Neuronal stem cell (in vitro differentiated cells): ENCODE measurements around the gene CDCA7.

Experiments
- DNase-seq: peaks from one replicate; pipeline ENCODE4 v3.0.0-alpha.2; 2013; ENCODE audit warnings: low spot score
- H2AFZ ChIP-seq: one replicate; pipeline ENCODE4 v1.6.1; 2013; ENCODE audit warnings: mild to moderate bottlenecking, low read length, inconsistent platforms
- H2AK5ac ChIP-seq: 2 replicates; pipeline ENCODE4 v1.6.1; 2013; ENCODE audit warnings: low read depth, mild to moderate bottlenecking, inconsistent platforms, low read length, moderate library complexity, mixed read lengths
- H2BK120ac ChIP-seq: 2 replicates; pipeline ENCODE4 v1.6.1; 2013; ENCODE audit warnings: low read depth, mild to moderate bottlenecking, inconsistent platforms, low read length, moderate library complexity, mixed read lengths
- H2BK12ac ChIP-seq: one replicate; pipeline ENCODE4 v1.6.1; 2013; ENCODE audit warnings: low read length, inconsistent platforms
- H2BK15ac ChIP-seq: 2 replicates; pipeline ENCODE4 v1.6.1; 2013; ENCODE audit warnings: mild to moderate bottlenecking, low read length, inconsistent platforms, mixed read lengths
- H2BK5ac ChIP-seq: one replicate; pipeline ENCODE4 v1.6.1; 2013; ENCODE audit warnings: inconsistent platforms, mild to moderate bottlenecking, low read length, moderate library complexity
- H3K14ac ChIP-seq: one replicate; pipeline ENCODE4 v1.6.1; 2013; ENCODE audit warnings: low read length, inconsistent platforms
- H3K18ac ChIP-seq: 2 replicates; pipeline ENCODE4 v1.6.1; 2013; ENCODE audit warnings: low read length, inconsistent platforms
- H3K23ac ChIP-seq: 2 replicates; pipeline ENCODE4 v1.6.1; 2013; ENCODE audit warnings: low read depth, mild to moderate bottlenecking, mixed read lengths, low read length, inconsistent platforms; ENCODE audit not compliant: poor library complexity
- H3K27ac ChIP-seq: replicated peaks from 3 replicates; pipeline ENCODE4 v1.5.1; 2013; ENCODE audit warnings: low read length, inconsistent platforms
- H3K27me3 ChIP-seq, 3 experiments: 2 replicates each; pipeline ENCODE4 v1.6.1; 2013; ENCODE audit warnings: low read length in 3 of 3, mild to moderate bottlenecking in 2 of 3, inconsistent platforms in 1 of 3, low read depth in 1 of 3, mixed read lengths in 1 of 3, moderate library complexity in 1 of 3; ENCODE audit not compliant: control insufficient read depth in 3 of 3, insufficient read depth in 3 of 3
- H3K36me3 ChIP-seq, 2 donors: replicated peaks in 1 of 2; 2 replicates each; pipeline ENCODE4 v1.6.1; 2013; ENCODE audit warnings: low read length in 2 of 2; ENCODE audit not compliant: control insufficient read depth in 2 of 2, insufficient read depth in 2 of 2
- H3K4ac ChIP-seq: 2 replicates; pipeline ENCODE4 v1.6.1; 2013; ENCODE audit warnings: inconsistent platforms, mild to moderate bottlenecking, low read length, moderate library complexity
- H3K4me1 ChIP-seq, 2 donors: 1 replicate in 1 of 2; 2 replicates in 1 of 2; pipeline ENCODE4 v1.6.1; 2013; ENCODE audit warnings: low read length in 2 of 2, low read depth in 1 of 2; ENCODE audit not compliant: control insufficient read depth in 2 of 2, insufficient read depth in 1 of 2
- H3K4me2 ChIP-seq: one replicate; pipeline ENCODE4 v1.6.1; 2013; ENCODE audit warnings: mild to moderate bottlenecking, low read length, inconsistent platforms; ENCODE audit not compliant: insufficient read depth, poor library complexity, severe bottlenecking
- H3K4me3 ChIP-seq, 2 donors: 2 replicates each; pipeline ENCODE4 v1.5.1; 2013; ENCODE audit warnings: low read length in 2 of 2, mild to moderate bottlenecking in 2 of 2, inconsistent platforms in 1 of 2, moderate library complexity in 1 of 2
- H3K79me1 ChIP-seq: one replicate; pipeline ENCODE4 v1.6.1; 2013; ENCODE audit warnings: low read depth, mild to moderate bottlenecking, inconsistent platforms, low read length, moderate library complexity
- H3K9ac ChIP-seq: one replicate; pipeline ENCODE4 v1.6.1; 2013; ENCODE audit warnings: mild to moderate bottlenecking, low read depth, low read length, inconsistent platforms; ENCODE audit not compliant: poor library complexity
- H3K9me3 ChIP-seq, 2 donors: replicated peaks in 1 of 2; 2 replicates each; pipeline versions ENCODE3 to v1.6.1; 2013; ENCODE audit warnings: low read length in 2 of 2, mild to moderate bottlenecking in 2 of 2, inconsistent platforms in 1 of 2, low read depth in 1 of 2, mixed read lengths in 1 of 2, moderate library complexity in 1 of 2; ENCODE audit not compliant: control insufficient read depth in 2 of 2, insufficient read depth in 1 of 2
- H4K8ac ChIP-seq: one replicate; pipeline ENCODE4 v1.6.1; 2013; ENCODE audit warnings: low read depth, mild to moderate bottlenecking, inconsistent platforms, low read length, moderate library complexity
- H4K91ac ChIP-seq: one replicate; pipeline ENCODE4 v1.6.1; 2013; ENCODE audit warnings: low read length, low read depth, mild to moderate bottlenecking, inconsistent platforms; ENCODE audit not compliant: poor library complexity
- WGBS, 2 donors: extraction: QIAGEN DNeasy Blood & Tissue Kit; methylation state at CpG; one replicate each; pipeline ENCODE4 v1.1.7; 2013; ENCODE audit warnings: missing lambda C conversion rate in 2 of 2, mixed read lengths in 1 of 2; ENCODE audit not compliant: insufficient read length in 2 of 2, insufficient replicate concordance in 1 of 2; ENCODE audit errors: extremely low coverage in 2 of 2; 5-methylcytosine and 5-hydroxymethylcytosine counted together

Gene CDCA7

GRCh38 chr2:173347305-173348168 is 7.1 kb upstream of the CDCA7 start:
- H3K27ac ChIP-seq = no peak overlapping the region
- H3K27me3 ChIP-seq = no peaks in the 10 kb centered on the region
- no peak overlapping the region for H3K9ac ChIP-seq
- H2BK5ac ChIP-seq = no peak overlapping the region
- H2BK12ac ChIP-seq = no peak overlapping the region
- H3K4me1 ChIP-seq = no peaks in the 10 kb centered on the region
- H3K14ac ChIP-seq = no peak overlapping the region
- no peak overlapping the region for H4K8ac ChIP-seq
- no peak overlapping the region for H3K23ac ChIP-seq
- H3K4me2 ChIP-seq = no peak overlapping the region
- no peak overlapping the region for H3K4ac ChIP-seq
- H3K79me1 ChIP-seq = no peaks in the 10 kb centered on the region
- H3K4me3 ChIP-seq = no peak overlapping the region
- H3K18ac ChIP-seq = no peak overlapping the region
- no peaks in the 10 kb centered on the region for H3K36me3 ChIP-seq
- WGBS, 2 donors = no CpG with 5 or more reads among the region's 8 CpGs
- H2AFZ ChIP-seq = no peak overlapping the region
- peaks cover 5 to 9% of the 10 kb centered on the region in 2 donors for H3K9me3 ChIP-seq
- no peak overlapping the region for H2BK120ac ChIP-seq
- H2BK15ac ChIP-seq = no peak overlapping the region
- H2AK5ac ChIP-seq = no peak overlapping the region
- H4K91ac ChIP-seq = no peak overlapping the region
- DNase-seq = no peak

DNA sequence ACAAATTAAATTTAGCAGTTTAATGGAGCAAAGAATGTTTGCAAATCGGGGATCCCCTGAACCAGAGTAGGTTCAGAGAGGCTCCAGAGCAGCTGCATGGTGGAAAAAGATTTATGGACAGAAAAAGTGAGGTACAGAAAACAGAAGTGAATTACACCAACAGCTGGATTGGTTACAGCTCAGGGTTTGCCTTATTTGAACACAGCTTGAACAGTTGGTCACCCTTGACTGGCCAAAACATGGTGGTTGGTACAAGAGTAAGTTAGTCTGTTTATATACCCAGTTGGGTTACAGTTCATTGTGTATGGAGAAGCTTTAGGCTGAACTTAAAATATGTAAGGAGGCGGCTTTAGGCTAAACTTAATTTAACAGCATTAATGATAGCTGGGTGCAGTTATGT is 5.4 kb upstream of the CDCA7 start:
- peaks cover 5 to 9% of the 10 kb centered on the region in 2 donors for H3K9me3 ChIP-seq
- WGBS, 2 donors = no CpG with 5 or more reads among the region's 2 CpGs
- H2BK12ac ChIP-seq = no peak overlapping the region
- H4K8ac ChIP-seq = no peak overlapping the region
- H3K4ac ChIP-seq = no peak overlapping the region
- no peak overlapping the region for H2BK120ac ChIP-seq
- no peak overlapping the region for H3K27ac ChIP-seq
- no peak overlapping the region for H2BK5ac ChIP-seq
- H4K91ac ChIP-seq = no peak overlapping the region
- H3K14ac ChIP-seq = no peak overlapping the region
- no peak overlapping the region for H3K23ac ChIP-seq
- H3K27me3 ChIP-seq = no peaks in the 10 kb centered on the region
- H3K18ac ChIP-seq = no peak overlapping the region
- H2AFZ ChIP-seq = no peak overlapping the region
- H2AK5ac ChIP-seq = no peak overlapping the region
- H3K4me1 ChIP-seq = peaks cover 0 to 2% of the 10 kb centered on the region in 2 donors
- H3K4me3 ChIP-seq = no peak overlapping the region
- H2BK15ac ChIP-seq = no peak overlapping the region
- H3K36me3 ChIP-seq = no peaks in the 10 kb centered on the region
- H3K79me1 ChIP-seq = no peaks in the 10 kb centered on the region
- DNase-seq = no peak
- no peak overlapping the region for H3K9ac ChIP-seq
- no peak overlapping the region for H3K4me2 ChIP-seq

GRCh38 chr2:173350383-173350782 is 4.3 kb upstream of the CDCA7 start:
- Histone ChIP-seq H3K36me3 (no peaks in the 10 kb centered on the region), H4K8ac (no peak overlapping the region), H3K4ac (no peak overlapping the region), H3K27me3 (no peaks in the 10 kb centered on the region), H2AFZ (no peak overlapping the region), H3K27ac (no peak overlapping the region), H3K79me1 (no peaks in the 10 kb centered on the region), H3K4me3 (no peak overlapping the region), H3K23ac (no peak overlapping the region), H3K9me3 (peaks cover 5 to 9% of the 10 kb centered on the region in 2 donors), H2BK15ac (no peak overlapping the region), H3K18ac (no peak overlapping the region), H2BK120ac (no peak overlapping the region), H3K14ac (no peak overlapping the region), H3K4me1 (peaks cover 0 to 2% of the 10 kb centered on the region in 2 donors), H2BK12ac (no peak overlapping the region), H3K9ac (no peak overlapping the region), H2AK5ac (no peak overlapping the region), H2BK5ac (no peak overlapping the region), H4K91ac (no peak overlapping the region), H3K4me2 (no peak overlapping the region)
- no peak for DNase-seq
- WGBS, 2 donors = no CpG with 5 or more reads among the region's 2 CpGs

DNA sequence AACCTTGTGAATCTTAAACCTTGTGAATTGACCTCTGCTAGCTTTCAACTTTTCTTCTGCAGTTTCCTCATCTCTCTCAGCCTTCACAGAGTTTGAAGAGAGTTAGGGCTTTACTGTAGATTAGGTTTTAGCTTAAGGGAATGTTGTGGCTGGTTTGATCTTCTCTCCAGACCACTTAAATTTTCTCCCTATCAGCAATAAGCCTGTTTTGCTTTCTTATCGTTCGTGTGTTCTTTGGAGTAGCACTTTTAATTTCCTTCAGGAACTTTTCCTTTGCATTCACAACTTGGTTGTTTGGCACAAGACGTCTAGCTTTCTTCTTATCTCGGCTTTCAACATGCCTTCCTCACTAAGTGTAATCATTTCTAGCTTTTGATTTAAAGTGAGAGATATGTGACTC is 2.8 kb upstream of the CDCA7 start:
- DNase-seq = no peak
- no peak overlapping the region for H2BK120ac ChIP-seq
- H3K4me2 ChIP-seq = no peak overlapping the region
- H3K18ac ChIP-seq = no peak overlapping the region
- H3K79me1 ChIP-seq = no peaks in the 10 kb centered on the region
- no peak overlapping the region for H2AFZ ChIP-seq
- H3K27me3 ChIP-seq = no peaks in the 10 kb centered on the region
- no peak overlapping the region for H4K91ac ChIP-seq
- no peak overlapping the region for H3K14ac ChIP-seq
- H3K9ac ChIP-seq = no peak overlapping the region
- no peak overlapping the region for H4K8ac ChIP-seq
- peaks cover 0 to 8% of the 10 kb centered on the region in 2 donors for H3K36me3 ChIP-seq
- H3K27ac ChIP-seq = no peak overlapping the region
- H3K4ac ChIP-seq = no peak overlapping the region
- peaks cover 4 to 6% of the 10 kb centered on the region in 2 donors for H3K4me1 ChIP-seq
- H2BK15ac ChIP-seq = no peak overlapping the region
- WGBS, 2 donors = no CpG with 5 or more reads among the region's 4 CpGs
- H2BK5ac ChIP-seq = no peak overlapping the region
- no peak overlapping the region for H3K23ac ChIP-seq
- no peak overlapping the region for H2BK12ac ChIP-seq
- H3K4me3 ChIP-seq = no peak overlapping the region
- peaks cover 0 to 1% of the 10 kb centered on the region in 2 donors for H3K9me3 ChIP-seq
- no peak overlapping the region for H2AK5ac ChIP-seq
